Body of pancreas (tissue), 4 donors: Measurements from ENCODE around the gene ATRNL1. TPM values are rescaled to one million over a fixed set of nuclear protein-coding genes. Genes with fewer than 3 reads are reported as not detected.
"Not testable (repeated sequence)": the region's sequence is repeated elsewhere in the genome, so short reads cannot be mapped to it uniquely, and the experiment has no call there.

Experiments
- ATAC-seq: fragments of 150-250 bp; one replicate; pipeline ENCODE4 v1.9.1; 2016
- DNase-seq, 4 donors: peaks; one replicate each; pipeline ENCODE4 v3.0.0-alpha.2; 2019
- H3K27ac ChIP-seq, 4 donors: fragments of 200-600 bp; sonication (generic); 1 replicate in 3 of 4; 2 replicates in 1 of 4; pipeline versions ENCODE4 v1.5.1 to v1.6.1; 2016 to 2019; ENCODE audit warnings: mild to moderate bottlenecking in 1 of 4, mixed read lengths in 1 of 4, moderate library complexity in 1 of 4
- H3K27me3 ChIP-seq, 2 donors: fragments of 200-600 bp; sonication (generic); one replicate each; pipeline ENCODE4 v1.6.0; 2016; ENCODE audit warnings: mild to moderate bottlenecking in 1 of 2
- H3K36me3 ChIP-seq, 2 donors: fragments of 200-600 bp; sonication (generic); replicated peaks in 1 of 2; 2 replicates each; pipeline ENCODE4 v1.5.1; 2016; ENCODE audit warnings: low read depth in 2 of 2; ENCODE audit not compliant: insufficient read depth in 1 of 2
- H3K4me1 ChIP-seq: fragments of 200-600 bp; sonication (generic); one replicate; pipeline ENCODE4 v1.6.0; 2016
- H3K4me3 ChIP-seq, 2 donors: fragments of 200-600 bp; sonication (generic); 1 replicate in 1 of 2; 2 replicates in 1 of 2; pipeline ENCODE4 v1.5.1; 2016 to 2019
- H3K9me3 ChIP-seq, 3 donors: fragments of 200-600 bp; sonication (generic); 1 replicate in 2 of 3; 2 replicates in 1 of 3; pipeline ENCODE4 v1.5.1; 2016
- CTCF ChIP-seq, 7 experiments: fragments of 450-650 bp in 4 of 7; fragments of 200-600 bp in 3 of 7; sonication (generic) in 3 of 7; IDR thresholded peaks; one replicate each; pipeline ENCODE4 v1.5.1; 2016 to 2019; ENCODE audit warnings: antibody characterized with exemption in 7 of 7
- POLR2A ChIP-seq, 3 donors: fragments of 450-650 bp; IDR thresholded peaks; one replicate each; pipeline ENCODE4 v1.6.1; 2016; ENCODE audit warnings: antibody characterized with exemption in 3 of 3, mild to moderate bottlenecking in 2 of 3
- WGBS, 2 donors: methylation state at CpG; one replicate each; pipeline ENCODE4 v1.1.5; 2017; 5-methylcytosine and 5-hydroxymethylcytosine counted together
- intact Hi-C: fragments of 100-400 bp; cut with DNase I; formaldehyde crosslinking; loops from one replicate; pipeline ENCODE4 v1.15.1; 2023
- total RNA-seq, 2 donors: library from RNA; depleted of rRNA; stranded (reverse); fragments of >200 nt; gene quantifications; one replicate each; pipeline ENCODE4 v1.1.0, GENCODE V29; 2016

ATRNL1 gene
- total RNA-seq, 2 donors from 2014 or later, result 3.0 to 6.5 TPM

- Histone ChIP-seq H3K4me1 (peaks cover 20% of the 10 kb centered on the region), H3K27me3 (no peaks in the 10 kb centered on the region), H3K36me3 (no peaks in the 10 kb centered on the region), H3K4me3 (peak overlapping the region; percentile 33 to 54), H3K27ac (peak overlapping the region in 3 of 4 donors; percentile 15 to 55 (median 29)), H3K9me3 (no peaks in the 10 kb centered on the region)
- no peak for TF ChIP-seq POLR2A (IDR thresholded peaks at IDR 0.05)
- TF ChIP-seq CTCF (IDR thresholded peaks at IDR 0.05), result no peak
- intact Hi-C loops, result no loop called here
- DNase-seq (peak; percentile 36 to 57 (median 43)), ATAC-seq (peak; percentile 61)
- WGBS, 2 donors, result 1 to 6% methylated on average over 7 to 54 of the region's 61 CpGs
These were observed 727 bp downstream of the ATRNL1 start for GRCh38 chr10:115093776-115094408.

GRCh38 chr10:115094416-115095140 lies 1.4 kb downstream of the ATRNL1 start:
- H3K4me3 ChIP-seq, result peak overlapping the region in 1 of 2 donors; percentile 54
- H3K4me1 ChIP-seq, result peaks cover 20% of the 10 kb centered on the region
- no peak overlapping the region for H3K27ac ChIP-seq
- WGBS, 2 donors, result 25 to 30% methylated on average over 12 of the region's 12 CpGs
- H3K36me3 ChIP-seq, result no peaks in the 10 kb centered on the region
- ATAC-seq (no peak), DNase-seq (no peak)
- TF ChIP-seq CTCF (IDR thresholded peaks at IDR 0.05) (no peak), POLR2A (IDR thresholded peaks at IDR 0.05) (no peak)
- H3K9me3 ChIP-seq, result no peaks in the 10 kb centered on the region
- intact Hi-C loops, result no loop called here
- H3K27me3 ChIP-seq, result no peaks in the 10 kb centered on the region

GRCh38 chr10:115095758-115096157 lies 2.6 kb downstream of the ATRNL1 start:
- 59 to 66% methylated on average over 2 of the region's 2 CpGs for WGBS, 2 donors
- no peaks in the 10 kb centered on the region for H3K27me3 ChIP-seq
- H3K4me3 ChIP-seq, result no peak overlapping the region
- no peaks in the 10 kb centered on the region for H3K36me3 ChIP-seq
- ATAC-seq, result no peak
- no peak for DNase-seq
- H3K27ac ChIP-seq, result no peak overlapping the region
- intact Hi-C loops, result no loop called here
- H3K4me1 ChIP-seq, result peaks cover 20% of the 10 kb centered on the region
- no peak for TF ChIP-seq CTCF (IDR thresholded peaks at IDR 0.05)
- no peak for TF ChIP-seq POLR2A (IDR thresholded peaks at IDR 0.05)
- H3K9me3 ChIP-seq, result no peaks in the 10 kb centered on the region

GRCh38 chr10:115103700-115104099 lies 10.5 kb downstream of the ATRNL1 start:
- no peaks in the 10 kb centered on the region for H3K4me1 ChIP-seq
- TF ChIP-seq POLR2A (IDR thresholded peaks at IDR 0.05), result no peak
- no peak for TF ChIP-seq CTCF (IDR thresholded peaks at IDR 0.05)
- no peak overlapping the region for H3K27ac ChIP-seq
- H3K4me3 ChIP-seq, result no peak overlapping the region
- 70 to 71% methylated on average over 1 of the region's 1 CpG for WGBS, 2 donors
- H3K36me3 ChIP-seq, result no peaks in the 10 kb centered on the region
- ATAC-seq (no peak), DNase-seq (no peak)
- H3K9me3 ChIP-seq, result no peaks in the 10 kb centered on the region
- H3K27me3 ChIP-seq, result no peaks in the 10 kb centered on the region
- intact Hi-C loops, result no loop called here

GRCh38 chr10:115105411-115105810 lies 12.2 kb downstream of the ATRNL1 start:
- H3K27ac ChIP-seq, H3K4me3 ChIP-seq, H3K36me3 ChIP-seq, ATAC-seq, H3K4me1 ChIP-seq, H3K9me3 ChIP-seq, H3K27me3 ChIP-seq, intact Hi-C loops, DNase-seq: not testable (repeated sequence)
- WGBS, 2 donors, result 84 to 93% methylated on average over 5 of the region's 5 CpGs
